Activated B cell treated with CpG ODN at 0.5 μM for 24 hours (primary cell): ENCODE data around the gene QSOX2. TPM values are rescaled to one million over a fixed set of nuclear protein-coding genes. Genes with fewer than 3 reads are reported as not detected.

ENCODE experiments used
- ATAC-seq: fragments of 200-7000 bp; cut with Tn5 transposase; one replicate; pipeline ENCODE4 v1.10.0; 2021; ENCODE audit warnings: low read depth, mild to moderate bottlenecking, moderate library complexity
- CTCF ChIA-PET: fragments of 350-600 bp; sonication (Branson Sonifier 250); formaldehyde crosslinking; loops from one replicate; lab custom pipeline; 2021; ENCODE audit warnings: antibody characterized with exemption; lab: Charles Lee
- POLR2A ChIA-PET: fragments of 350-600 bp; sonication (Branson Sonifier 250); formaldehyde crosslinking; loops from one replicate; lab custom pipeline; 2021; ENCODE audit warnings: antibody characterized with exemption; lab: Charles Lee
- DNase-seq: peaks from one replicate; pipeline ENCODE4 v3.0.0; 2022
- H3K27ac Mint-ChIP-seq: one replicate; pipeline ENCODE4 v1.8.0; 2020; ENCODE audit warnings: mixed read lengths
- H3K27me3 Mint-ChIP-seq: one replicate; pipeline ENCODE4 v1.8.0; 2021; ENCODE audit warnings: mixed read lengths
- H3K36me3 Mint-ChIP-seq: one replicate; pipeline ENCODE4 v1.8.0; 2021; ENCODE audit warnings: low read depth, mixed read lengths
- H3K4me1 Mint-ChIP-seq: one replicate; pipeline ENCODE4 v1.8.0; 2021; ENCODE audit warnings: mixed read lengths
- H3K4me3 Mint-ChIP-seq: one replicate; pipeline ENCODE4 v1.8.0; 2020; ENCODE audit warnings: mild to moderate bottlenecking, mixed read lengths
- H3K9me3 Mint-ChIP-seq: one replicate; pipeline ENCODE4 v1.8.0; 2020; ENCODE audit warnings: mixed read lengths
- intact Hi-C: fragments of 100-400 bp; cut with micrococcal nuclease; formaldehyde crosslinking; loops from one replicate; pipeline ENCODE4 v1.15.1; 2024
- total RNA-seq: library from RNA; stranded (reverse); gene quantifications from 2 replicates; pipeline ENCODE4 v1.2.3, GENCODE V29; 2022
- TF ChIP-seq, protein P1 (sequence below): fragments of 200-600 bp; IDR thresholded peaks from one replicate; pipeline ENCODE4 v1.8.0; 2022; ENCODE audit warnings: antibody characterized with exemption, mild to moderate bottlenecking

QSOX2 gene
- total RNA-seq, 1 donor from 2014 or later: 49.1 TPM

DNA sequence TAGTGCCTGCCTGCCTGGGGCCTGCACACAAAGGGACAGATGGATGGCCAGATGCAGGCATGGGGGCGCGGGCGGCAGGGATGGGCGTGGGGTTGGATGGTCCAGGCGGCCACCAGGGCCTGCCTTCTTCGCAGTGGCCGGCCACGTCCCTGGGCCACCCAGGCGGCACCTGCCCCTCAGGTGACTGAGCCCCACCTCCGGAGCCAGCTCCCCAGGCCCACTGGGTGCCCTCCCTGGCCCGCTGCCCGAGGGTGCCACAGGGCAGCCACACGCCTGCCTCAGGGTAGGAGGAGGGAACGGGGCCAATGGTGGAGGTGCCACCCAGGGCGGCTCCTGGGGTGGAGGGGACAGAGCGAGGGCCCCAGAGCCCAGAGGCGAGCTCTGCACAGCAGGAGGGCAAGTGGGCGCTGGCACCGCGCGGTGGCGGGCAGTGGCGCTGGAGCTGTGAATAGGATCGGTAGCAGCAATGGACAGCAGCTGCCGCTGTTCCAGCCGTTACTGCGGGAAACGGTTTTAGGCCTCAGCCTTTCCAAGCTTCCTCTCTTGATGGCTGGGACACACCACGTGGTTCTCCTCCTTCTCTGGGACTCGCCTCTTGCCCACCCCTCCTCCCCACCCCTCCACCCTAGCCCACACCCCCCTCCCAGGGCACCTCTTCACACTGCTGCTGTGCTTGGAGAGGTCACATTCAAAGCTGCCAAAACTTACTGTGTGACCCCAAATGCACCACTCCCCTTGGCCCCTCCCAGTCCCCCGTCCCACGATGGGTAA is 59.8 kb downstream of the QSOX2 start:
- no peak overlapping the region for H3K4me3 Mint-ChIP-seq
- TF ChIP-seq, protein P1, sequence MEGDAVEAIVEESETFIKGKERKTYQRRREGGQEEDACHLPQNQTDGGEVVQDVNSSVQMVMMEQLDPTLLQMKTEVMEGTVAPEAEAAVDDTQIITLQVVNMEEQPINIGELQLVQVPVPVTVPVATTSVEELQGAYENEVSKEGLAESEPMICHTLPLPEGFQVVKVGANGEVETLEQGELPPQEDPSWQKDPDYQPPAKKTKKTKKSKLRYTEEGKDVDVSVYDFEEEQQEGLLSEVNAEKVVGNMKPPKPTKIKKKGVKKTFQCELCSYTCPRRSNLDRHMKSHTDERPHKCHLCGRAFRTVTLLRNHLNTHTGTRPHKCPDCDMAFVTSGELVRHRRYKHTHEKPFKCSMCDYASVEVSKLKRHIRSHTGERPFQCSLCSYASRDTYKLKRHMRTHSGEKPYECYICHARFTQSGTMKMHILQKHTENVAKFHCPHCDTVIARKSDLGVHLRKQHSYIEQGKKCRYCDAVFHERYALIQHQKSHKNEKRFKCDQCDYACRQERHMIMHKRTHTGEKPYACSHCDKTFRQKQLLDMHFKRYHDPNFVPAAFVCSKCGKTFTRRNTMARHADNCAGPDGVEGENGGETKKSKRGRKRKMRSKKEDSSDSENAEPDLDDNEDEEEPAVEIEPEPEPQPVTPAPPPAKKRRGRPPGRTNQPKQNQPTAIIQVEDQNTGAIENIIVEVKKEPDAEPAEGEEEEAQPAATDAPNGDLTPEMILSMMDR: no peak
- H3K4me1 Mint-ChIP-seq: no peaks in the 10 kb centered on the region
- no peaks in the 10 kb centered on the region for H3K36me3 Mint-ChIP-seq
- ATAC-seq (no peak), DNase-seq (no peak)
- CTCF ChIA-PET: no interaction called here
- no peaks in the 10 kb centered on the region for H3K9me3 Mint-ChIP-seq
- peaks cover 44% of the 10 kb centered on the region for H3K27me3 Mint-ChIP-seq
- intact Hi-C loops: no loop called here
- no peak overlapping the region for H3K27ac Mint-ChIP-seq
- POLR2A ChIA-PET: no interaction called here

DNA sequence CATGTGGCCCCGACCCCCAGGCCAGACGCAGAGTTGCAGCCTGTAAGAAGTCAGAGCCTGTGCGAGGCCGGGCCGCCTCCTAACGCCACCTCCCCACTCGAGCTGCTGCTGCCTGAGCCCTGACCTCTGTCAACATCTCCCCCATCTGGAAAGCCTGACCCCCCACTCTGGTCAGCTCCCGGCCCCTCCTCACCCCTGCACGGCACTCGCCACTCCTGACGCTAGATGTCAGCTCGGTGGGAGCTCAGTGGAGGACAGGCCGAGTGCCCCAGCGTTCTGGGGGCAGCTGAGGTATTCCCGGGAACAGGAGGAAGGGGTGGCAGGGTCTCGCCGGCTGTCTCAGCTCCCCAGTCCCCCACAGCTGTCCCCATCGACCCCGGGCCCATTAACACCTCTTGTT is 60.5 kb downstream of the QSOX2 start:
- Mint-ChIP-seq H3K27me3 (peaks cover 38% of the 10 kb centered on the region), H3K36me3 (no peaks in the 10 kb centered on the region), H3K27ac (no peak overlapping the region), H3K4me1 (no peaks in the 10 kb centered on the region), H3K4me3 (no peak overlapping the region), H3K9me3 (no peaks in the 10 kb centered on the region)
- TF ChIP-seq, protein P1: no peak
- intact Hi-C loops: no loop called here
- ATAC-seq: no peak
- POLR2A ChIA-PET: no interaction called here
- no peak for DNase-seq
- CTCF ChIA-PET: no interaction called here

DNA sequence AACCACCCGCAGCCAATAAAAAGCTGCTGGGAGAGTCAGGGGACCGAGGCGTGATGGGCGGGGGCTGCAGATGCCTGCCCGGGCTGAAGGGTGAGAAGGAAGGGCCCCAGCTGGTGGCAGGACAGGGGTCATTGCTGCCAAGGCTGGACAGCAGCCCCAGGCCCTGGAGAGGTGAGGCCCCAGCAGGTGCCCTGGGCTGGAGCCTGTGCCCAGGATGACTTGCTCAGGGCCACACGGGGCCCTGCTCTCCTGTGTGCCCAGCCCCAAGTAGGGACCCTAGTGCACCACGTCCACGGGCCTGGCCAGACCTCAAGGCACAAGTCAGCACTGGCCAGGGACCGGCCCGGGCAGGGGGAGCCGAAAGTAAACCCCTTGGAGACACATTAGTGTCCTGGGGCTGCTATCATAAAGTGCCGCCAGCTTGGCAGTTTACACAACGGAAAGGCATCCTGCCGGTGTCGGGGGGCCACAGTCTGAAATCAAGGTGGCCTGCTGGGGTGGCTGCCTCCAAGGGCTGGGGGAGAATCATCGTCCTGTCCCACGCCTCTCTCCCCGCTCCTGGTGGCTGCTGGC is 62.7 kb downstream of the QSOX2 start:
- Mint-ChIP-seq H3K36me3 (no peaks in the 10 kb centered on the region), H3K4me1 (no peaks in the 10 kb centered on the region), H3K27me3 (peaks cover 30% of the 10 kb centered on the region), H3K9me3 (no peaks in the 10 kb centered on the region), H3K27ac (no peak overlapping the region), H3K4me3 (no peak overlapping the region)
- ATAC-seq (no peak), DNase-seq (no peak)
- intact Hi-C loops: no loop called here
- CTCF ChIA-PET: no interaction called here
- TF ChIP-seq, protein P1: no peak
- POLR2A ChIA-PET: no interaction called here

DNA sequence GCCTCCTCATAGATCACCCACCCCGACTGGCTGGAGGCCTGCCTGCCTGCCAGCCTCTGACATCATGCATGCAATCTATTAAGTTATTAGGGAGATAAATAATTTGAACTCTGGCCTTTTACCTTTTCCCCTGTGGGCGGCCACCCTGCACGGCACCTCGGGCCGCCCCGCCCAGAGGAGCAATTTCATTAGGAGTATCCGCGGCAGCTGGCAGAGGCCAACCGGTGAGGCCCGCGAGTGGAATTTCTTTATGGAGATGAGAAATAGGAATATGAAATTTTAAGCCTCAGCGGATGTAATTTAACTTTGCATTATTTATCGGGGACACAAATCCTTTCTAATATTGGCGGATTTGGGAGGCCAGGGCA is 63.2 kb downstream of the QSOX2 start:
- ChIA-PET POLR2A (no interaction called here), CTCF (no interaction called here)
- DNase-seq (no peak), ATAC-seq (no peak)
- Mint-ChIP-seq H3K27ac (no peak overlapping the region), H3K4me1 (no peaks in the 10 kb centered on the region), H3K9me3 (no peaks in the 10 kb centered on the region), H3K4me3 (no peak overlapping the region), H3K36me3 (no peaks in the 10 kb centered on the region), H3K27me3 (peaks cover 25% of the 10 kb centered on the region)
- intact Hi-C loops: no loop called here
- TF ChIP-seq, protein P1: no peak

DNA sequence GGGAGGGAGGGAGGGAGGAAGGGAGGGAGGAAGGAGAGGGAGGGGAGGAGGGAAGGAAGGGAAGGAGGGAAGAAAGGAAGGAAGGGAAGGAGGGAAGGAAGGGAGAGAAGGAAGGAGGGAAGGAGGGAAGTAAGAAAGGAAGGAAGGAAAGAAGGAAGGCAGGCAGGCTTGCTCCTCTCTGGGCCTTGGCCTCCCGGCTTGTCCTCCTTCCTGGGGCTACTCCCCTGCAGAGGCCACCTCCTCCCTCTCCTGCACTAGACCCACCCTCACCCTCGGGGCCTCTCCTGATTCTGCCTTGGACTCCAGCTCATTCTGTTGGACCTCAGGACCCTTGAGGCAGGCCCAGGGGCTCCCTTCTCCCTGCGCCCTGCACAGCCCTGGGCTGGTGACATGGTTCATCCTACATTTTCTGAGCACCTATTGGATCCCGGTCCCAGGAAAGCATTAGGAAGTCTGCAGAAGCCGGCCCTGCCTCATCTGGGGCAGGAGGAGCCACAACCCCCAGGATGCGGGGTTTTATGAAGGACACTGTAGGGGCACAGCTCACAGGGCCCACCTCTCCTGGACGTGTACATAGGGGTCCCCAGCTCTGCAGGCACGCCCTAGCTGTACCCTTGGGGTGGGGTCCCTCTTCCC is 63.7 kb downstream of the QSOX2 start:
- TF ChIP-seq, protein P1: no peak
- H3K9me3 Mint-ChIP-seq: no peaks in the 10 kb centered on the region
- no peak overlapping the region for H3K4me3 Mint-ChIP-seq
- no peak for DNase-seq
- intact Hi-C loops: no loop called here
- CTCF ChIA-PET: interaction anchor here (1.0 kb wide), 1 partner anchor 11 kb away, joined by 3 read pairs; no protein-coding TSS in a partner anchor
- no peak overlapping the region for H3K27ac Mint-ChIP-seq
- POLR2A ChIA-PET: no interaction called here
- peaks cover 20% of the 10 kb centered on the region for H3K27me3 Mint-ChIP-seq
- H3K36me3 Mint-ChIP-seq: no peaks in the 10 kb centered on the region
- no peaks in the 10 kb centered on the region for H3K4me1 Mint-ChIP-seq
- no peak for ATAC-seq
